AG09309 (cell line): ENCODE measurements around the gene ZNF136.

Source experiments
- DNase-seq: peaks from one replicate; pipeline ENCODE4 v3.0.0-alpha.2; 2010; ENCODE audit warnings: low read depth
- H3K4me3 ChIP-seq: 2 replicates; pipeline ENCODE4 v1.5.1; 2011; ENCODE audit warnings: mild to moderate bottlenecking, low read depth, low read length, moderate library complexity; ENCODE audit not compliant: control insufficient read depth
- TF ChIP-seq, protein P1 (sequence below): IDR thresholded peaks from 2 replicates; pipeline ENCODE4 v1.5.1; 2011; ENCODE audit warnings: mild to moderate bottlenecking, low read depth, low read length, inconsistent platforms; ENCODE audit not compliant: insufficient read depth, control insufficient read depth; ENCODE audit errors: missing control alignments

The ZNF136 gene

DNA sequence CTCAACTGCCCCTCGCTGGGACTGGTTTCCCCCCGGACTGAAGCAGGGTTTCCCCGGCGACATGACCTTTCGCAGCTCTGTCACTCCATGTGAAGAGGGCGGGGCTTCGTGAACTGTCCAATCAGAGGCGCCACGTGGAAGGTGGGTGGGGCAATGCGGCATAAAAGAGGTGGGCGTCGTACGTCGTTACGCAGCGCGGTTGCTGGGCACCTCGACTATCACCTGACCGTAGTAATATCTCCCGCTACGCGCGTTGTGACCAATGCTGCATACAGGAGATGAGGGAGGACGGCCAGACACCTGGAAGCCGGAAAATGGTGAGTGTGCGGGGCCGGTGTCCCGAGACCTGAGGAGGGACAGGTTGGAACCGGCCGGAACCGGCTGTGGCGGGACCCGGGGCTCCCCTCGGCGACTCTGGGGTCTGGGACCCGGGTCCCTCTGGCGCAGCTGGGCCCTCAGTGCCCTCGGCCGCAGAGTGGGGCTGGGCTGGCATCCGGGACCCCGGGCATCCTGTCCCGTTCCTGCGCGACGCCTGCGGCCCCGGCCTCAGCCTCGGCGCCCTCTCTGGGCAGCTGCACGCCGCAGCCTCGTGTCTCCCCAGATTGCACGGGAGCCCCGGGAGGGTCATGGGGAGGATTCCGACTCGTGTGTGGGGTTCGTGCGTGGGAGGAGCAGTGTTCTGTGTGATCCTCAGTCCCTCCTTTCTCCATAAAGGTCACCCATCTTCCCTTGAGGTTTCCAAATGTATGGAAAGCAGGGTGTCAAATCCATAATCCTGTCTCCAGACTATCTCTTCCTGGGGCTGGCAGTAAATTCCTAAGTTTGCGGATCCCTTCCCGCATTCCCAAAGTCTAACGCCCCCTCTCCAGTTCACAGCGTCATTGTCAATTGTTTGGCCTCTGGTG, 32.2 kb downstream of the ZNF136 start:
- no peak for DNase-seq
- TF ChIP-seq, protein P1, sequence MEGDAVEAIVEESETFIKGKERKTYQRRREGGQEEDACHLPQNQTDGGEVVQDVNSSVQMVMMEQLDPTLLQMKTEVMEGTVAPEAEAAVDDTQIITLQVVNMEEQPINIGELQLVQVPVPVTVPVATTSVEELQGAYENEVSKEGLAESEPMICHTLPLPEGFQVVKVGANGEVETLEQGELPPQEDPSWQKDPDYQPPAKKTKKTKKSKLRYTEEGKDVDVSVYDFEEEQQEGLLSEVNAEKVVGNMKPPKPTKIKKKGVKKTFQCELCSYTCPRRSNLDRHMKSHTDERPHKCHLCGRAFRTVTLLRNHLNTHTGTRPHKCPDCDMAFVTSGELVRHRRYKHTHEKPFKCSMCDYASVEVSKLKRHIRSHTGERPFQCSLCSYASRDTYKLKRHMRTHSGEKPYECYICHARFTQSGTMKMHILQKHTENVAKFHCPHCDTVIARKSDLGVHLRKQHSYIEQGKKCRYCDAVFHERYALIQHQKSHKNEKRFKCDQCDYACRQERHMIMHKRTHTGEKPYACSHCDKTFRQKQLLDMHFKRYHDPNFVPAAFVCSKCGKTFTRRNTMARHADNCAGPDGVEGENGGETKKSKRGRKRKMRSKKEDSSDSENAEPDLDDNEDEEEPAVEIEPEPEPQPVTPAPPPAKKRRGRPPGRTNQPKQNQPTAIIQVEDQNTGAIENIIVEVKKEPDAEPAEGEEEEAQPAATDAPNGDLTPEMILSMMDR: no peak
- H3K4me3 ChIP-seq: peak overlapping the region; percentile 27

DNA sequence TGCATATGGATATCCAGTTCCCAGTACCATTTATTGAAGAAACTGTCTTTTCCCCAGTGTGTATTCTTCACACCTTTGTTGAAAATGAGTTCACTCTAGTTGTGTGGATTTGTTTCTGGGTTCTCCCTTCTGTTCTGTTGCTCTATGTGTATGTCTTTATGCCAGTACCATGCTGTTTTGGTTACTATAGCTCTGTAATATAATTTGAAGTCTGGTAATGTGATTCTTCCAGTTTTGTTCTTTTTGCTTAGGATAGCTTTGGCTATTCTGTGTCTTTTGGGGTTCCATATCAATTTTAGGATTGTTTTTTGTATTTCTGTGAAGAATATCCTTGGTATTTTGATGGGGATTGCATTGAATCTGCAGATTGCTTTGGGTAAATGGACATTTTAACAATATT, 35.2 kb downstream of the ZNF136 start:
- TF ChIP-seq, protein P1: no peak
- no peak for DNase-seq
- no peak overlapping the region for H3K4me3 ChIP-seq

DNA sequence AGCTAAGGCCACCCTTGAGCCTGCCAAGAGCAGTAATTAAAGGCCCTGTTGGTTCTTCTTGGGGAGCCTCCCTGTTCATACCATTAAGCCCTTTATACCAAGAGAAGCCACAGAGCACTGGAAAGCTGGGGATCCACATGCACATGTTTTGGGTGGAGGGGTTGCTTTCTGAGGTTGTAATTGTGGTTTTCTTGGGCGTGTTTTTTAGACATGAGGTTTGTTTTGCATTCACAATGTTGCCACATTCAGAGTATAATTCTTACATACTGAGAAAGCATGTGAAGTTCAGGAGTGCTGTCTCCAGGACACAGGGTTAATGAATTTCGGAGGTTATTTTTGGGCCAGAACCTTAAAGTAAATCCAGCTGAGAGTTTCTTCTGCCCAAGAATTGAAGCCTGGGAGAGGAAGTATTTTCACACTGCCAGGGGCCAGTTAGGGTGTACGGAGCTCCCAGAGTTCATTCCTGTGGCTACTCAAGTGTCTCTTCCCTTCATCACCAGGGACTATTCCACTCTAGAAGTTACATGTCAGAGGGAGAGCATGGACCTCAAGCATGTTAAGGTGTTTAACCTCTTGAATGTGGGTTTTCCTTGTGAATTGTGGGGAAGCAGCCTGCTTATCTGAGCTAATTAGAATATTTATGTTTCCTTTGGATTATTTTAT, 37.0 kb downstream of the ZNF136 start:
- TF ChIP-seq, protein P1: no peak
- no peak for DNase-seq

DNA sequence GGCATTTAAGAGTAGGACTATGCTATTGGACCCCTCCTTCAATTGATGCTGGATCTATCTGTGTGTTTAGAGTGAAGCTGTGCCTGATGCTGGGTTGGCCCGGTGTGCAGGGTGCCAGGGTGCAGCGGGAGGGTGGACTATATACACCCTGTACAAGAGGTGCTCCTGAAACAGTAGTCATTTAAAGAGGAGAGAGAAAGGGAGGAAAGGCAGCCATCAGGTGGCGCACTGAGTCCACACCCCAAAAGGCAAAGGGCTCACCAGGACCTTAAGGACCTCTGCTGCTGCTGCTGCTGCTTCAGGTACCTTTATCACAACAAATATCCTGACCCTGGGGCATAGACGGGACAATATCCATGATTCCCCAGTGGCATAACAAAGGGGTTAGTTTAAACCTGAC, 39.4 kb downstream of the ZNF136 start:
- H3K4me3 ChIP-seq: no peak overlapping the region
- DNase-seq: no peak
- TF ChIP-seq, protein P1: peak; percentile 28

More for the DNA sequence above, 37.0 kb downstream of the ZNF136 start:
- H3K4me3 ChIP-seq: no peak overlapping the region

DNA sequence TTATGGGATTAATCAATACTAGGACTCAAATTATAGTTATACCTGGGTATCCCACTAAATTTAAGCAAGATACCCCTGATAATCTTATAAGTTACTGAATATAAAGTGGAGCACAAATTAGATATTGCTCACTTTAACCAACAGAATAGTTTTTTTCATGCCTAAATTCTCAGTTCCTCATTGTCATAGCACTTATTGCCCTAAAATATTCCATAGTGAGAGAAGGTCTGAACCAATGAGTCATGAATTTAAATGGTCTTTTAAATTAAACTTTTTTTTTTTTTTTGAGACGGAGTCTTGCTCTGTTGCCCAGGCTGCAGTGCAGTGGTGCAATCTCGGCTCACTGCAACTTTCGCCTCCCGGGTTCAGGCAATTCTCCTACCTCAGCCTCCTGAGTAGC, 42.4 kb downstream of the ZNF136 start:
- H3K4me3 ChIP-seq: no peak overlapping the region
- no peak for DNase-seq
- TF ChIP-seq, protein P1: no peak

DNA sequence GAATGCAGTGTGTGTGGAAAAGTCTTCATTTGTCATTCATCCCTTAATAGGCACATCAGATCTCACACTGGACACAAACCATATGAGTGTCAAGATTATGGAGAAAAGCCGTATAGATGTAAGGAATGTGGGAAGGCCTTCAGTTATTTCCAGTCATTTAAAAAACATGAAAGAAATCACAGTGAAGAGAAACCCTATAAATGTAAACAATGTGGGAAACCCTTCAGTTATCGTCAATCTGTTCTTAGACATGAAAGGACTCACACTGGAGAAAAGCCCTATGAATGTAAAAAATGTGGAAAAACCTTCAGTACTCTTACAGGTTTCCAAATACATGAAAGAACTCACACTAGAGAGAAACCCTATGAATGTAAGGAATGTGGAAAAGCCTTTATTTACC, 45.3 kb downstream of the ZNF136 start:
- TF ChIP-seq, protein P1: no peak
- DNase-seq: no peak
- H3K4me3 ChIP-seq: no peak overlapping the region
